Heart left ventricle (tissue), 16 donors: ENCODE measurements around the gene PCBD1. TPM values are rescaled to one million over a fixed set of nuclear protein-coding genes. Genes with fewer than 3 reads are reported as not detected.

Source experiments
- ATAC-seq, 4 donors: fragments of 200-7000 bp; cut with Tn5 transposase; one replicate each; pipeline ENCODE4 v1.9.1; 2020 to 2022; ENCODE audit warnings: moderate library complexity in 4 of 4, mild to moderate bottlenecking in 3 of 4, moderate number of reproducible peaks in 1 of 4
- DNase-seq, 5 donors: peaks; one replicate each; pipeline ENCODE4 v3.0.0-alpha.2; 2020
- H3K27ac ChIP-seq, 12 donors: fragments of 200-600 bp; sonication (generic) in 4 of 12; one replicate each; pipeline versions ENCODE4 v1.5.0 to v1.8.0; 2016 to 2022; ENCODE audit warnings: mild to moderate bottlenecking in 2 of 12
- H3K27me3 ChIP-seq, 9 donors: fragments of 200-600 bp; sonication (generic) in 2 of 9; one replicate each; pipeline versions ENCODE4 v1.5.1 to v1.8.0; 2016 to 2022; ENCODE audit warnings: mild to moderate bottlenecking in 3 of 9
- H3K36me3 ChIP-seq, 9 donors: fragments of 200-600 bp; sonication (generic) in 2 of 9; one replicate each; pipeline versions ENCODE4 v1.5.0 to v1.8.0; 2018 to 2022; ENCODE audit warnings: mild to moderate bottlenecking in 2 of 9
- H3K4me1 ChIP-seq, 12 donors: fragments of 200-600 bp; sonication (generic) in 4 of 12; one replicate each; pipeline versions ENCODE4 v1.5.0 to v1.8.0; 2016 to 2022; ENCODE audit warnings: mild to moderate bottlenecking in 3 of 12
- H3K4me3 ChIP-seq, 12 donors: fragments of 200-600 bp; sonication (generic) in 4 of 12; one replicate each; pipeline versions ENCODE4 v1.5.0 to v1.8.0; 2017 to 2022; ENCODE audit warnings: mild to moderate bottlenecking in 9 of 12, moderate library complexity in 4 of 12
- H3K9me3 ChIP-seq, 12 donors: fragments of 200-600 bp; sonication (generic) in 4 of 12; one replicate each; pipeline versions ENCODE4 v1.5.0 to v1.8.0; 2016 to 2022; ENCODE audit warnings: mild to moderate bottlenecking in 1 of 12
- POLR2A ChIP-seq, 2 donors: fragments of 450-650 bp; IDR thresholded peaks; one replicate each; pipeline ENCODE4 v1.6.1; 2017; ENCODE audit warnings: antibody characterized with exemption in 2 of 2, mild to moderate bottlenecking in 2 of 2, moderate library complexity in 2 of 2
- WGBS, 4 donors: extraction: QIAGEN DNeasy Blood & Tissue Kit in 2 of 4; methylation state at CpG; one replicate each; pipeline versions ENCODE4 v1.1.5 to v1.1.7; 2013 to 2018; 5-methylcytosine and 5-hydroxymethylcytosine counted together
- intact Hi-C, 10 donors: fragments of 100-400 bp; cut with DNase I; formaldehyde crosslinking; loops; one replicate each; pipeline versions ENCODE4 v1.11.1 to v1.14.2; 2022
- polyA plus RNA-seq, 2 donors: library from polyadenylated mRNA; stranded (reverse); fragments of 200-250 nt; gene quantifications; one replicate each; pipeline ENCODE4 v1.2.3, GENCODE V29; 2013
- total RNA-seq, 9 donors: library from RNA; depleted of rRNA in 2 of 9; stranded (reverse); fragments of >200 nt in 2 of 9; fragmentation: NEBNext Ultra II Directional in 3 of 9; extraction: Animal tissue kit (Norgen Biotek cat#: 25700) in 3 of 9; gene quantifications; one replicate each; pipeline versions ENCODE4 v1.1.0 to v1.2.4, GENCODE V29; 2016 to 2023
- TF ChIP-seq, protein P1 (sequence below), 12 donors: fragments of 200-600 bp; sonication (generic) in 4 of 12; IDR thresholded peaks; one replicate each; pipeline versions ENCODE4 v1.5.0 to v1.8.0; 2018 to 2022; ENCODE audit warnings: antibody characterized with exemption in 12 of 12, mild to moderate bottlenecking in 5 of 12
- donor health status: ischemic (EF 13 %, LVEDD 7.1; RV severe dilation, severe dysfunction).
- donor health status: healthy with polysubstance abuse.
- donor health status: DM: no; HTN: yes; CAD: no.
- donor health status: DM: no; HTN: no; CAD: no.
- donor health status: ischemic (EF 25% LVEDD 6.9; RV normal size, moderate dysfunction).
- donor health status: ischemic (EF 25% LVEDD 5.7; RV mildly dilated, moderate dysfunction).
- donor health status: healthy.
- donor health status: DM: yes; HTN: yes; CAD: no.
- donor health status: ischemic (EF 35%, LVEDD 5.7; RV mildly dilated, moderate dysfunction).
- donor health status: nonischemic (EF 11% LVEDD 7.7; RV severe dilation, severe dysfunction).
- donor health status: DM: yes; HTN: yes; CAD: no.
- donor health status: PGD.
- donor health status: ischemic (EF 29% LVEDD 5.4; RV normal size, mild dysfunction).
- donor health status: nonischemic (EF 23%, LVEDD 6.1; RV moderate dilation, normal function).

Gene PCBD1
- total and polyA plus RNA-seq, 11 donors = 103 to 189 (median 144) TPM

GRCh38 chr10:70913191-70913892, 25.0 kb upstream of the PCBD1 start:
- no peaks in the 10 kb centered on the region for H3K9me3 ChIP-seq
- TF ChIP-seq, protein P1, sequence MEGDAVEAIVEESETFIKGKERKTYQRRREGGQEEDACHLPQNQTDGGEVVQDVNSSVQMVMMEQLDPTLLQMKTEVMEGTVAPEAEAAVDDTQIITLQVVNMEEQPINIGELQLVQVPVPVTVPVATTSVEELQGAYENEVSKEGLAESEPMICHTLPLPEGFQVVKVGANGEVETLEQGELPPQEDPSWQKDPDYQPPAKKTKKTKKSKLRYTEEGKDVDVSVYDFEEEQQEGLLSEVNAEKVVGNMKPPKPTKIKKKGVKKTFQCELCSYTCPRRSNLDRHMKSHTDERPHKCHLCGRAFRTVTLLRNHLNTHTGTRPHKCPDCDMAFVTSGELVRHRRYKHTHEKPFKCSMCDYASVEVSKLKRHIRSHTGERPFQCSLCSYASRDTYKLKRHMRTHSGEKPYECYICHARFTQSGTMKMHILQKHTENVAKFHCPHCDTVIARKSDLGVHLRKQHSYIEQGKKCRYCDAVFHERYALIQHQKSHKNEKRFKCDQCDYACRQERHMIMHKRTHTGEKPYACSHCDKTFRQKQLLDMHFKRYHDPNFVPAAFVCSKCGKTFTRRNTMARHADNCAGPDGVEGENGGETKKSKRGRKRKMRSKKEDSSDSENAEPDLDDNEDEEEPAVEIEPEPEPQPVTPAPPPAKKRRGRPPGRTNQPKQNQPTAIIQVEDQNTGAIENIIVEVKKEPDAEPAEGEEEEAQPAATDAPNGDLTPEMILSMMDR (IDR thresholded peaks at IDR 0.05) = no peak
- TF ChIP-seq POLR2A (IDR thresholded peaks at IDR 0.05) = no peak
- DNase-seq (peak in 2 of 5 donors; percentile 16 to 45), ATAC-seq (no peak)
- peaks cover 0 to under 1% (median 0%) of the 10 kb centered on the region in 12 donors for H3K4me1 ChIP-seq
- 56 to 65% (median 59%) methylated on average over 6 of the region's 6 CpGs for WGBS, 4 donors
- H3K4me3 ChIP-seq = no peak overlapping the region
- H3K27ac ChIP-seq = no peak overlapping the region
- H3K27me3 ChIP-seq = peaks cover 0 to 8% (median 0%) of the 10 kb centered on the region in 9 donors
- intact Hi-C loops = no loop called here
- no peaks in the 10 kb centered on the region for H3K36me3 ChIP-seq

DNA sequence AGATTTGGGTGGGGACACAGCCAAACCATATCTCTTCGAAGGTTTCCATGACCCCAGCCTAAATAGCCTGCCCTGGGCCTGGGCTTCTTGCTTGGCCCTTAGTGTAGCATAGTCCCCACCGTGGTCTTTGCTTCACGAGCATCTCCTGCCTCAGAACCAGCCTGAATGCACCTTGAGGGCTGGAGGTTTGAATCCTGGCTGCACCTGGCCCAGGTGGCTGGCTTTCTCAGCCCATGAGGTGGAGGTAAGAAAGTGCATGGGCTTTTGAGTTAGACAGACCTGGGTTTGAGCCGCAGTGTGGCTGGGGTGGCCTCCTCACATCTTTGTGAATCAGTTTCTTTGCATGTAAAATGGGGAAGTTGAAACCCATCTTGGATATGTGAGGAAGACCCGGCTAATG, 24.2 kb upstream of the PCBD1 start:
- Histone ChIP-seq H3K4me1 (peaks cover 0 to 8% (median 4%) of the 10 kb centered on the region in 12 donors), H3K27ac (no peak overlapping the region), H3K36me3 (no peaks in the 10 kb centered on the region), H3K27me3 (peaks cover 0 to 5% (median 0%) of the 10 kb centered on the region in 9 donors), H3K9me3 (no peaks in the 10 kb centered on the region), H3K4me3 (no peak overlapping the region)
- 81 to 92% (median 92%) methylated on average over 5 of the region's 5 CpGs for WGBS, 4 donors
- DNase-seq (peak in 2 of 5 donors; percentile 3 to 11), ATAC-seq (no peak)
- TF ChIP-seq, protein P1 (IDR thresholded peaks at IDR 0.05) = no peak
- TF ChIP-seq POLR2A (IDR thresholded peaks at IDR 0.05) = no peak
- intact Hi-C loops = no loop called here

GRCh38 chr10:70911386-70911785, 23.0 kb upstream of the PCBD1 start:
- Histone ChIP-seq H3K36me3 (no peaks in the 10 kb centered on the region), H3K27ac (no peak overlapping the region), H3K9me3 (no peaks in the 10 kb centered on the region), H3K4me1 (peaks cover 0 to 17% (median 6%) of the 10 kb centered on the region in 12 donors), H3K27me3 (peaks cover 0 to 3% (median 0%) of the 10 kb centered on the region in 9 donors), H3K4me3 (no peak overlapping the region)
- 86 to 93% (median 89%) methylated on average over 3 to 4 of the region's 4 CpGs for WGBS, 4 donors
- intact Hi-C loops = no loop called here
- no peak for TF ChIP-seq POLR2A (IDR thresholded peaks at IDR 0.05)
- TF ChIP-seq, protein P1 (IDR thresholded peaks at IDR 0.05) = no peak
- DNase-seq (peak in 1 of 5 donors; percentile 25), ATAC-seq (no peak)

DNA sequence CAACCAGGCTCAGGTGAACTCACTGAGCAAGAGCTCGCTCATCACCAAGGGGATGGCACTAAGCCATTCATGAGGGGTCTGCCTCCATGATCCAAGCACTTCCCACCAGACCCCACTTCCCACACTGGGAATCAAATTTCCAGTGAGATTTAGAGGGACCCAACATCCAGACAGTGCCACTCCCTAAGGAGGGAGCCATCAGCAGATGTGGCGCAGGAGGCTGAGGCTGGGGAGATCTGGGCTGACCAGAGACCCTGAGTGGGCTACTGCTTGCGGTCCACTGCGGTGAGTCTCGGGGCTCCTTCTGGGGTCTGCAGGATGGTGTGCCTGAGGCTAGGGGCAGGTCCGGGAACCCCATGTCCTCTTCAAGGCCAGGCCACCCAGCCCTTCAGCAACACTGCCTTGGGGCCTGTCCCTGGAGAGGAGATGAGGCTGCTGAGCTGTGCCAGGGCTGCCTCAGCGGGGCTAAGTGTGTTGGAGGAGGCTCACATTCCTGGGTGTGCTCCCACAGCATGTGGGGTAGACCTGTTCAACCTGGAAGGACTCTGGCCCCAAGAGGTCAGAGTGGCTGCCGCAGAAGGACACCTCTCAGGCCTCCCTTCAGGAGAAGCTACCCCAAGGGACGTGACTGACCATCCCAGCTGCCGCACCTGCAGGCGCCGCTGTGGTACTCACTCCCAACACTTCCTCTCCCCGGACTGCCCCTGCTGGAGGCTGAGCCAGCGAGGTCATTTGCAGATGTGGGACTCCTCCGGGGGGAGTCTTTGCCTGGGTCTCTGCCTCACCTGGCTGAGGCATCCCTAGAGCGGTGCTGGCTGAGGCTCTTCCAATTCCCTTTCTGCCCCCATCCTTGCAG, 22.3 kb upstream of the PCBD1 start:
- intact Hi-C loops = no loop called here
- Histone ChIP-seq H3K4me3 (no peak overlapping the region), H3K9me3 (no peaks in the 10 kb centered on the region), H3K27me3 (no peaks in the 10 kb centered on the region), H3K4me1 (peaks cover 0 to 17% (median 6%) of the 10 kb centered on the region in 12 donors), H3K36me3 (no peaks in the 10 kb centered on the region), H3K27ac (no peak overlapping the region)
- no peak for ATAC-seq
- DNase-seq = peak in 2 of 5 donors; percentile 15 to 51
- TF ChIP-seq, protein P1 (IDR thresholded peaks at IDR 0.05) = no peak
- no peak for TF ChIP-seq POLR2A (IDR thresholded peaks at IDR 0.05)
- WGBS, 4 donors = 86 to 95% (median 93%) methylated on average over 16 of the region's 16 CpGs
